ENCODE measurements around the gene KRT35.

Gene KRT35

GRCh38 chr17:41512546-41513167 lies 31.7 kb upstream of the KRT35 start:
- no peak for DNase-seq

GRCh38 chr17:41511716-41512115 lies 30.8 kb upstream of the KRT35 start:
- no peak for DNase-seq

- DNase-seq = no peak
Measured at GRCh38 chr17:41511116-41511515, 30.2 kb upstream of the KRT35 start.

- DNase-seq = no peak
Measured at GRCh38 chr17:41510251-41511065, 29.5 kb upstream of the KRT35 start.

- no peak for DNase-seq
Measured at GRCh38 chr17:41507315-41507880, 26.4 kb upstream of the KRT35 start.

GRCh38 chr17:41505809-41506767 lies 25.1 kb upstream of the KRT35 start:
- no peak for DNase-seq

- DNase-seq = no peak
Measured at GRCh38 chr17:41505007-41505808, 24.3 kb upstream of the KRT35 start, which contains the start of gene KRT13. Gene KRT13, minus strand, starts transcription at chr17:41505612. Its CDS starts 62 bp downstream, at chr17:41505550.

GRCh38 chr17:41504246-41504977 lies 23.5 kb upstream of the KRT35 start:
- DNase-seq = no peak

GRCh38 chr17:41503202-41503601 lies 22.3 kb upstream of the KRT35 start:
- DNase-seq = no peak

- no peak for DNase-seq
Measured at GRCh38 chr17:41500131-41500911, 19.4 kb upstream of the KRT35 start.

GRCh38 chr17:41499714-41500113 lies 18.8 kb upstream of the KRT35 start:
- no peak for DNase-seq

GRCh38 chr17:41498276-41498675 lies 17.3 kb upstream of the KRT35 start:
- no peak for DNase-seq

- DNase-seq = peak in 8 of 51 donors; percentile 6 to 23 (median 11)
Measured at GRCh38 chr17:41496803-41497484, 16.0 kb upstream of the KRT35 start.

GRCh38 chr17:41494524-41494923 lies 13.6 kb upstream of the KRT35 start:
- DNase-seq = no peak

- no peak for DNase-seq
Measured at GRCh38 chr17:41492771-41493170, 11.8 kb upstream of the KRT35 start.

- peak in 1 of 51 donors; percentile 8 for DNase-seq
Measured at GRCh38 chr17:41492351-41492750, 11.4 kb upstream of the KRT35 start.

GRCh38 chr17:41491476-41491875 lies 10.5 kb upstream of the KRT35 start:
- no peak for DNase-seq
